Ectodermal cell (in vitro differentiated cells): ENCODE data around the gene RBMX2.

Experiments used
- H3K27ac ChIP-seq: 2 replicates; pipeline ENCODE4 v1.7.0; 2013; ENCODE audit warnings: mild to moderate bottlenecking, low read depth, low read length; ENCODE audit not compliant: insufficient read depth, poor library complexity, severe bottlenecking
- H3K27me3 ChIP-seq: 2 replicates; pipeline ENCODE4 v1.7.0; 2013; ENCODE audit warnings: mild to moderate bottlenecking, low read length; ENCODE audit not compliant: insufficient read depth, control insufficient read depth, poor library complexity, severe bottlenecking
- H3K36me3 ChIP-seq: one replicate; pipeline ENCODE4 v1.7.0; 2013; ENCODE audit warnings: low read length; ENCODE audit not compliant: control insufficient read depth, insufficient read depth
- H3K4me1 ChIP-seq: one replicate; pipeline ENCODE4 v1.7.0; 2013; ENCODE audit warnings: low read length; ENCODE audit not compliant: control insufficient read depth, insufficient read depth
- H3K4me3 ChIP-seq: 2 replicates; pipeline ENCODE4 v1.7.0; 2013; ENCODE audit warnings: low read depth, low read length, control low read depth; ENCODE audit not compliant: insufficient read depth
- H3K9me3 ChIP-seq: 2 replicates; pipeline ENCODE4 v1.7.0; 2013; ENCODE audit warnings: mild to moderate bottlenecking, low read length, moderate library complexity; ENCODE audit not compliant: control insufficient read depth
- WGBS, 2 experiments: methylation state at CpG; one replicate each; pipeline ENCODE4 v1.1.7; 2013; ENCODE audit warnings: missing lambda C conversion rate in 2 of 2; 5-methylcytosine and 5-hydroxymethylcytosine counted together

The RBMX2 gene

GRCh38 chrX:130444641-130445336 is 43.0 kb downstream of the RBMX2 start:
- WGBS, 2 experiments, result 92 to 94% methylated on average over 1 of the region's 1 CpG
- H3K36me3 ChIP-seq, result no peaks in the 10 kb centered on the region
- H3K27me3 ChIP-seq, result no peaks in the 10 kb centered on the region
- H3K4me3 ChIP-seq, result no peak overlapping the region
- no peaks in the 10 kb centered on the region for H3K4me1 ChIP-seq
- no peak overlapping the region for H3K27ac ChIP-seq
- no peaks in the 10 kb centered on the region for H3K9me3 ChIP-seq

DNA sequence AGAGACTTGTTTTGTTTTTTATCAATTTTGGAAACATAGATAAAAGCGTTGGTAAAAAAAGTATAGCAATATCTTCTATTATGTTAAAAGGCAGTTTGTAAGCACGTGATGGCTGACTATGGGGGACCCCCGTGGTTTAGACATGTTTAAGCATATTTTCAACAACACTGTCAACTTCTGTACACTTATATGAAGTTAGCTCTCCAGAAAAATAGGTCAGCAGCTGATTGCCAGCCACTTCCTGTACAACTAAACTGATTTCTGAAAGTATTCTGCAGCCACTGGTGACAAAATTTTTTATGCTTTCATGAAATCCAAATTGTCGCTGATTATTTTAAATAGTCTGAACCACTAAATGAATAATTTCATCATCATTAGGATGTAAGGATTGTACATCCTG is 45.2 kb downstream of the RBMX2 start:
- H3K4me1 ChIP-seq, result no peaks in the 10 kb centered on the region
- H3K9me3 ChIP-seq, result no peaks in the 10 kb centered on the region
- no peak overlapping the region for H3K27ac ChIP-seq
- H3K27me3 ChIP-seq, result no peaks in the 10 kb centered on the region
- 64 to 78% methylated on average over 2 to 4 of the region's 4 CpGs for WGBS, 2 experiments
- no peaks in the 10 kb centered on the region for H3K36me3 ChIP-seq
- no peak overlapping the region for H3K4me3 ChIP-seq
